ENCODE measurements around the gene PRPS1L1. TPM values are rescaled to one million over a fixed set of nuclear protein-coding genes. Genes with fewer than 3 reads are reported as not detected.

The PRPS1L1 gene
- total RNA-seq = not detected

DNA sequence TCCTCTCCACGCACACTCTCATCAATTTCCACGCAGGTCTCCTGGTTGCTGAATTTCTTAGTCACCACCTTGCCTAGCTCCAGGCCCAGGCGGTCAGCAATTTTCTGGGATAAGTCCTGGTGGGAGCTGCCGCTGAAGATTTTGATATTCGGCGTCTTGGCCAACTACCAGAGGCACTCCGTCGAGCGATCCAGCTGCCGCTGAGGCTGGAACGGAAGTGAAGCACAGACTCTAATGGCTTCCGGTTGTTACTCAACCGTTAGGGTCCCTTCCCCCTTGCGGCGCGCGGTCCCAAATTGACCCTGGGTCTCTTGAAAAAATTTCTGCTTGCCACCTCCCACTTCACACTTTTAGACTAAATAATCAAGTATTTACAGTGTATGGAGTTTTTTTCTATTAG, at the start of gene PRPS1L1:
PRPS1L1 (minus strand) TSS at position 219 of the 400 bp plus-strand sequence.
- TF ChIP-seq POLR2A (IDR thresholded peaks at IDR 0.05) (no peak), EP300 (IDR thresholded peaks at IDR 0.05) (no peak)
- TF ChIP-seq, protein P1, sequence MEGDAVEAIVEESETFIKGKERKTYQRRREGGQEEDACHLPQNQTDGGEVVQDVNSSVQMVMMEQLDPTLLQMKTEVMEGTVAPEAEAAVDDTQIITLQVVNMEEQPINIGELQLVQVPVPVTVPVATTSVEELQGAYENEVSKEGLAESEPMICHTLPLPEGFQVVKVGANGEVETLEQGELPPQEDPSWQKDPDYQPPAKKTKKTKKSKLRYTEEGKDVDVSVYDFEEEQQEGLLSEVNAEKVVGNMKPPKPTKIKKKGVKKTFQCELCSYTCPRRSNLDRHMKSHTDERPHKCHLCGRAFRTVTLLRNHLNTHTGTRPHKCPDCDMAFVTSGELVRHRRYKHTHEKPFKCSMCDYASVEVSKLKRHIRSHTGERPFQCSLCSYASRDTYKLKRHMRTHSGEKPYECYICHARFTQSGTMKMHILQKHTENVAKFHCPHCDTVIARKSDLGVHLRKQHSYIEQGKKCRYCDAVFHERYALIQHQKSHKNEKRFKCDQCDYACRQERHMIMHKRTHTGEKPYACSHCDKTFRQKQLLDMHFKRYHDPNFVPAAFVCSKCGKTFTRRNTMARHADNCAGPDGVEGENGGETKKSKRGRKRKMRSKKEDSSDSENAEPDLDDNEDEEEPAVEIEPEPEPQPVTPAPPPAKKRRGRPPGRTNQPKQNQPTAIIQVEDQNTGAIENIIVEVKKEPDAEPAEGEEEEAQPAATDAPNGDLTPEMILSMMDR (IDR thresholded peaks at IDR 0.05) = no peak
- Histone ChIP-seq H3K36me3 (no peaks in the 10 kb centered on the region), H3K4me1 (no peaks in the 10 kb centered on the region), H3K9me3 (no peaks in the 10 kb centered on the region), H3K4me3 (no peak within 1 kb of the TSS), H3K27me3 (no peaks in the 10 kb centered on the region), H3K27ac (no peak within 1 kb of the TSS)
- DNase-seq (ENCODE audit: low spot score in 2 of 2) = no peak
- WGBS, 2 donors = 97 to 98% methylated on average over 17 of the region's 17 CpGs

DNA sequence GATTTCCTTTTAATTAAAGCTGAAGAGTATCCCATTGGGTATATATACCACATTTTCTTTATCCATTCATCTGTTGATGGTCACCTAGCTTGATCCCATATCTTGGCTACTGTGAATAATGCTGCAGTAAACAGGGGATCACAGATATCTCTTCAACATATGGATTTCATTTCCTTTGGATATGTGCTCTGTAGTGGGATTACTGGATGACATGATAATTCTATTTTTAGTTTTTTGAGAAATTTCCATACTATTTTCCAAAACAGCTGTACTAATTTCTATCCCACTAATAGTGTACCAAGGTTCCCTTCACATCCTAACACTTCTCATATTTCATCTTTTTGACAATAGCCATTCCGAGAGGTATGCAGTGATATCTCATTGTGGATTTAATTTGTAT, 48.8 kb upstream of the PRPS1L1 start:
- 78 to 82% methylated on average over 1 of the region's 1 CpG for WGBS, 2 donors
- H3K27ac ChIP-seq = no peak overlapping the region
- H3K36me3 ChIP-seq = no peaks in the 10 kb centered on the region
- H3K4me3 ChIP-seq = no peak overlapping the region
- peaks cover 0 to 11% (median 0%) of the 10 kb centered on the region in 4 donors for H3K9me3 ChIP-seq
- H3K27me3 ChIP-seq = no peaks in the 10 kb centered on the region
- TF ChIP-seq EP300 (IDR thresholded peaks at IDR 0.05) (no peak), POLR2A (IDR thresholded peaks at IDR 0.05) (no peak)
- TF ChIP-seq, protein P1 (IDR thresholded peaks at IDR 0.05) = no peak
- no peak for DNase-seq (ENCODE audit: low spot score in 2 of 2)
- H3K4me1 ChIP-seq = no peaks in the 10 kb centered on the region

DNA sequence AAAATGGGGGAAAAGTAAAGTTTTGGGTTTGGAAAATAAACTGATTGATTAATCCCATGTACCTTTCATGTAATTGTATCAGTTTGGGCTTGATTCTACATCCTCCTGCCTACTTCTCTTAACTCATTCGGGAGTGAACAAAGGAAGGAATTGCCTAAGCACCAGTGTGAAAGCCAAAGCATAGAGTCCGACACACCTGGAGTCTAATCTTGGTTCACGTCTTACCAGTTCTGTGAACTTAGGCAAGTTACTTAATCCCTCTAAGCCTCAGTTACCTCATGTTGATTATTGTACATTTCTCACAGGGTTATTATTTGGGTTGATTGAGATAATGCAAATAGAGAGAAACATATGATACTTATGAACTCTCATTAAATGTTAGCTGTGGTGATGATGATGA, 41.1 kb upstream of the PRPS1L1 start:
- no peak overlapping the region for H3K4me3 ChIP-seq
- no peaks in the 10 kb centered on the region for H3K9me3 ChIP-seq
- WGBS, 2 donors = 93 to 94% methylated on average over 3 of the region's 3 CpGs
- no peak for DNase-seq (ENCODE audit: low spot score in 2 of 2)
- H3K4me1 ChIP-seq = no peaks in the 10 kb centered on the region
- no peaks in the 10 kb centered on the region for H3K36me3 ChIP-seq
- no peak overlapping the region for H3K27ac ChIP-seq
- no peaks in the 10 kb centered on the region for H3K27me3 ChIP-seq
- TF ChIP-seq, protein P1 (IDR thresholded peaks at IDR 0.05) = no peak
- TF ChIP-seq EP300 (IDR thresholded peaks at IDR 0.05) = no peak
- TF ChIP-seq POLR2A (IDR thresholded peaks at IDR 0.05) = no peak

DNA sequence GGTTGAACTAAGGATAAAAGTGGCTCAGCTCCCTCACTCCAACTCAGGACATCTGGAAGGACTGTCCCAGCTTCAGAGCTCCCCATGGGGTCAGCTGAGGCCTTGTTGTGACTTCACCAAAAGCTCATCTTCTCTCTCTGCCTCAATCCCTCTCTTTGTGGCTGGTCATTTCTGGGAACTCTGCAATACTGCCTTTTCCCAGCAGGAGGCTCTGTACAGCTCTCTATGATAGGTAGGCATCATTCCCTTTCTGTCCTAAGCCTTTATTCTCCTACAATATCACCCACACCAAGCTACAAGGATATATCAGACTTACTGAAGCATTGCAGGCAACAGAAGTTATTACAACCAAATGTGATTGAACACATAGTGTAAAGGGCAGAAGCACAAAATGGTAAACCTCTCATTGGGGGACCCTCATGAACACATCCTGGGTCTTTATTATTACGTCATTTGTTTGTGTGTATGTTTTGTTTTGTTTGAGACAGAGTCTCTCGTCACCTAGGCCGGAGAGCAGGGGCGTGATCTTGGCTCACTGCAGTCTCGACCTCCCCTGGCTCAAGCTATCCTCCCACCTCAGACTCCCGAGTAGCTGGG, 36.7 kb upstream of the PRPS1L1 start:
- TF ChIP-seq, protein P1 (IDR thresholded peaks at IDR 0.05) = peak in 1 of 5 experiments; percentile 32
- TF ChIP-seq EP300 (IDR thresholded peaks at IDR 0.05) = no peak
- Histone ChIP-seq H3K4me3 (no peak overlapping the region), H3K27me3 (no peaks in the 10 kb centered on the region), H3K36me3 (no peaks in the 10 kb centered on the region), H3K27ac (no peak overlapping the region), H3K9me3 (no peaks in the 10 kb centered on the region), H3K4me1 (no peaks in the 10 kb centered on the region)
- 91 to 93% methylated on average over 6 of the region's 6 CpGs for WGBS, 2 donors
- DNase-seq (ENCODE audit: low spot score in 2 of 2) = peak in 1 of 2 donors; percentile 31

DNA sequence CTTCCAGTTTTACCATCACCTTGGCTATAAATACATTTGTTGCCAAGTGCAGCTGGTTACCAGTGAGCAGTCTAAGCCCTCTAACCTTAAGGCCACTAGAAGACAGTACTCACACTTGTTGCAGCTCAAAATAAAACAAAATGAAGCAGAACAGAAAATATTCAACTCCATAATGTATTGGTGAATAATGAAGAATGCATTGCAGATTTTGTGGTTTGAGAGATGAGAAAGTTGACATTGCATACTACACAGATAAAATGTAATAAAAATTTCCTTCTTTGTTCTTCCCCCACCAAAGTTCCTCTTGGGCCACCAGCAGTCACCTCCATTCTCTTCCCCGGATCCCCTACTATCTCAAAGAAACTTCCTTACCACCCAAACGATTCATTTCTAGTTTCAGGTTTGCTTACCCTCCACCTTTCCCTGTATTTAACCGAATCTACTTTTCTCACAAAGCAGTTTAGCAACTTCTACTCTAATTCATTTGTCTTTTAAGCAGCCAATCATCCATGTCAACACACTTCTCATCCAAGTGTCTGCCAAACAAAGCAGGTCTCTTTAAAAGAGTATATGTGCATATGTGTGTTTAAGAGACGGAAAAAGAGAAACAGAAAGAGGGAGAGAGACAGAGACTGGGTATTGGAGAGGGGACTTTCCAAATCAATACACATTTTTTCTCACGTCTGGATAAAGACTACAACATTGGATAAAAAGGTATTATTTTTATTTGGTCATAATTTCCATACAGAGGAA, 35.7 kb upstream of the PRPS1L1 start:
- H3K4me1 ChIP-seq = no peaks in the 10 kb centered on the region
- WGBS, 2 donors = 83 to 85% methylated on average over 5 of the region's 5 CpGs
- DNase-seq (ENCODE audit: low spot score in 2 of 2) = no peak
- H3K4me3 ChIP-seq = no peak overlapping the region
- no peaks in the 10 kb centered on the region for H3K27me3 ChIP-seq
- TF ChIP-seq, protein P1 (IDR thresholded peaks at IDR 0.05) = no peak
- no peak for TF ChIP-seq POLR2A (IDR thresholded peaks at IDR 0.05)
- TF ChIP-seq EP300 (IDR thresholded peaks at IDR 0.05) = no peak
- no peaks in the 10 kb centered on the region for H3K36me3 ChIP-seq
- H3K9me3 ChIP-seq = no peaks in the 10 kb centered on the region
- H3K27ac ChIP-seq = no peak overlapping the region

Data from tibial nerve (tissue), 4 donors.